ENCODE data around the gene SLU7.

SLU7 gene

GRCh38 chr5:160363660-160364395, 55.1 kb downstream of the SLU7 start:
- DNase-seq = no peak

DNA sequence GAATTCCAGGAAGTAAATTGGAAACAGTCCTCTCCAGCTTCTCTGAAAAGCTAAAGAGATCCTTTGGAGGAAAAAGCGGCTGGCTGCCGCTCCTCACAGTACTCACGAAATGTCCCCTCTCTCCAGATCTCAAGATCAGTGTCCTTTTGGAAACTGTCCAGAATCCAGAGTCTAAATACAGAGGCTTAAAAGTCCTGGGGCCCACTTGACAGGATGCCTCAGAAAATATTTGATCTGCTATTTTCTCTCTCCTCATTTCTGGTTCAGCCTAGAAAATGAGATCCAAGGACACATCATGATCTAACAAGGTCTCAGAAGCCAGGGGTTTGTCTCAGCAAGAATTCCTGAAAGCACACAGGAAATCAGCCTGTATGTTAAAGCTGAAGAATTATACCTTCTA, 55.7 kb downstream of the SLU7 start:
- DNase-seq = no peak

- DNase-seq = no peak
Observed at GRCh38 chr5:160361624-160362228, 57.2 kb downstream of the SLU7 start.

DNA sequence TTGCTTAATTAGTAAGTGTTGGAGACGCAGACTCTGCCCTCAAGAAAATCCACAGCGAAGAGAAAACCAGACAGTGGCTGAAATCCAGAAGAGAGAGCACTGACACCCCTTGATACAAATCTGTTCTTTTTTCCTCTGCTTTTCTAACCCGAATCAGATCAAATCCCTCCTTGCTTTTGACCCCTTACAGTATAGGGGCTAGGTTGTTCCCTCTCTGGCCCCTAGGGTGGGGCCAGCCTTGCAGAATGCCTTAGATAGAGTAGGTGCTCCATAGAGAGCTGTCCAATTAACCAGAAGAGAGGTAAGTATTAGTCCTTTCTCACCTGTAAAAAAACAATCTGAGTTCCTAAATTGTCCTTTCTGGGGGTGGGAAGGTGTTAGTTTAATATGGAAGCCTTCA, 58.6 kb downstream of the SLU7 start:
- no peak for DNase-seq

- DNase-seq = no peak
Observed at GRCh38 chr5:160359816-160360215, 59.1 kb downstream of the SLU7 start.

GRCh38 chr5:160359242-160359641, 59.6 kb downstream of the SLU7 start:
- no peak for DNase-seq

GRCh38 chr5:160357861-160358411, 60.9 kb downstream of the SLU7 start:
- no peak for DNase-seq

GRCh38 chr5:160357394-160357793, 61.5 kb downstream of the SLU7 start:
- DNase-seq = no peak

DNA sequence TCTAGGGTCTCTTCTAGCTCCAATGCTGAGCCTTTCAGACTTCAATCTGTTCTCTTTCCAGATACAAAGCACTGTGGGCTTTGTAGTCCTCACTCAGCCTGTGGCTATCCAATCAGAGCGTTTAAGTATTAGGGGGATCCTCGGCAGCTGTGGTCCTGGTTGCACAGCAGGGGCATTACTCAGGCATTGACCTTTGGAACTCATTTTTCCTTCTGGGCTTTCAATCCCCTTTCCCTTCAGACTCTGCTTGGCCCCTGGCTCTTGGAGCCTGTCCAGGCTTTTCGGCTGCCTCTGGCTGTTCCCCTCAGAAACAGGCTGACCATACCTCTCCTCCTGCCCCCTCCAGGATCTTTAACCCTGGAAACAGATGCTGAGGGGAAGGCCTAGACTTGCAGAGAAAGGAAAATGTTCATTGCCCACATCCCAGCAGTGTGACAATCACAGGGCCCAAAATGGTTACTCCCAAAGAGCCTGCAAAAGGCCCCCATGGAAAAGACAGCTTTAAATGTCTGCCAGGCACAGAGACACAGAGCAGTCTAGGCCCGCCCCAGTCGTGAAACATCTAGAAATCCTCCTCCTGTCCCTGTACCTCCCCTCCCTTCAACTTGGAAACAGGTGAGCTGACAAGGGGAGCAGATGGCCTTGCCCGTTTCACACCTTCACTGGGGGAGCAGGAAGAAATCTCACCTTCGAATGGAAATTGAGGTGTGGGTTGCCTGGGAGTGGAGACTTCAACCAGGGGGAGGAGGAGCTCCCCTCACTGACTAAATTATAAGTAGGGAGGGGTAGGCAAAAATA, 62.1 kb downstream of the SLU7 start:
- no peak for DNase-seq

GRCh38 chr5:160354666-160355065, 64.2 kb downstream of the SLU7 start:
- DNase-seq = no peak

GRCh38 chr5:160353379-160353778, 65.5 kb downstream of the SLU7 start:
- DNase-seq = no peak

- DNase-seq = no peak
Observed at GRCh38 chr5:160352308-160352707, 66.6 kb downstream of the SLU7 start.
